ENCODE data around the gene BRSK2. TPM values are rescaled to one million over a fixed set of nuclear protein-coding genes. Genes with fewer than 3 reads are reported as not detected.

The BRSK2 gene
- total RNA-seq, 5 donors from 2014 or later (not counting 1 experiment from before 2014, with no cell fraction given) = 0.54 to 1.5 (median 0.95) TPM

GRCh38 chr11:1496761-1497095, 107.0 kb downstream of the BRSK2 start:
- Histone ChIP-seq H3K9me3 (no peaks in the 10 kb centered on the region), H3K36me3 (ENCODE audit: control insufficient read depth in 2 of 2, extremely low read depth in 1 of 2, insufficient read depth in 1 of 2, low read length in 1 of 2) (peaks cover 3 to 9% of the 10 kb centered on the region in 2 donors), H3K4me1 (ENCODE audit: control insufficient read depth in 1 of 2, extremely low read depth in 1 of 2, insufficient read depth in 2 of 2, low read length in 2 of 2) (peaks cover 0 to 25% of the 10 kb centered on the region in 2 experiments), H3K27ac (ENCODE audit: low read length) (no peak overlapping the region), H3K27me3 (replicated peaks in 1 of 2; ENCODE audit: control insufficient read depth in 2 of 2, extremely low read depth in 1 of 2, insufficient read depth in 2 of 2, low read length in 1 of 2) (no peaks in the 10 kb centered on the region), H3K4me3 (ENCODE audit: control insufficient read depth in 1 of 2, extremely low read depth in 1 of 2, low read length in 1 of 2) (no peak overlapping the region)
- Mint-ChIP-seq H3K27ac (no peak overlapping the region), H3K9me3 (no peaks in the 10 kb centered on the region), H3K27me3 (no peaks in the 10 kb centered on the region), H3K4me3 (no peak overlapping the region), H3K4me1 (peaks cover 70 to 83% (median 76%) of the 10 kb centered on the region in 3 donors), H3K36me3 (peaks cover 42% of the 10 kb centered on the region)
- WGBS (ENCODE audit: insufficient coverage) = no CpG with 5 or more reads among the region's 3 CpGs
- DNase-seq (no peak), ATAC-seq (replicated peaks in 1 of 4) (no peak)
- ChIA-PET CTCF (no interaction called here), POLR2A (no interaction called here)

DNA sequence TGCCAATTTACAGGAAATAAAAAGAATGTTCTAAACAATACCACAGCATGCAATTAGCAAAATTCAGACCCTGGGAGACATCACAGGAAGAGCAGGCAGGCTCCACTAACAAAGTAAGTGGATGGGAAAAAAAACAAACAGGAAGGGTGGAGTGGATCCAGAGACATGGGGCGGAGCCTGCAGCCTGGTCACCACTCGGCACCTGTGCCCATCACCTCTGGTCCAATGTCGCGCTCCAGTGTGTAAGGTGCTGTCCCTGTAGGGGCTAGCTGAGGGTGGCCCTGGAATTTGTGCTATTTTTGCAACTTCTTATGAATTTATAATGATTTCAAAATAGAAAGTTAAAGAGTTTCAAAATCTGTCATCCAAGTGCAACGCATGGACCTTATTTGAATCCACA, 107.9 kb downstream of the BRSK2 start:
- H3K4me1 Mint-ChIP-seq = peaks cover 65 to 82% (median 74%) of the 10 kb centered on the region in 3 donors
- H3K4me3 Mint-ChIP-seq = peak overlapping the region in 1 of 3 donors; percentile 22
- POLR2A ChIA-PET = interaction anchor here in 1 of 2 donors (0.6 kb wide), 1 partner anchor 79 kb away, joined by 5 read pairs; no protein-coding TSS in a partner anchor
- Histone ChIP-seq H3K4me3 (ENCODE audit: control insufficient read depth in 1 of 2, extremely low read depth in 1 of 2, low read length in 1 of 2) (no peak overlapping the region), H3K9me3 (no peaks in the 10 kb centered on the region), H3K27ac (ENCODE audit: low read length) (no peak overlapping the region), H3K4me1 (ENCODE audit: control insufficient read depth in 1 of 2, extremely low read depth in 1 of 2, insufficient read depth in 2 of 2, low read length in 2 of 2) (peaks cover 0 to 31% of the 10 kb centered on the region in 2 experiments), H3K27me3 (replicated peaks in 1 of 2; ENCODE audit: control insufficient read depth in 2 of 2, extremely low read depth in 1 of 2, insufficient read depth in 2 of 2, low read length in 1 of 2) (no peaks in the 10 kb centered on the region), H3K36me3 (ENCODE audit: control insufficient read depth in 2 of 2, extremely low read depth in 1 of 2, insufficient read depth in 1 of 2, low read length in 1 of 2) (peaks cover 3 to 9% of the 10 kb centered on the region in 2 donors)
- no peaks in the 10 kb centered on the region for H3K9me3 Mint-ChIP-seq
- CTCF ChIA-PET = no interaction called here
- H3K27me3 Mint-ChIP-seq = no peaks in the 10 kb centered on the region
- H3K27ac Mint-ChIP-seq = peak overlapping the region in 1 of 2 donors; percentile 31
- DNase-seq (no peak), ATAC-seq (replicated peaks in 1 of 4) (no peak)
- H3K36me3 Mint-ChIP-seq = peaks cover 42% of the 10 kb centered on the region
- 61% methylated on average over 2 of the region's 5 CpGs for WGBS (ENCODE audit: insufficient coverage)

DNA sequence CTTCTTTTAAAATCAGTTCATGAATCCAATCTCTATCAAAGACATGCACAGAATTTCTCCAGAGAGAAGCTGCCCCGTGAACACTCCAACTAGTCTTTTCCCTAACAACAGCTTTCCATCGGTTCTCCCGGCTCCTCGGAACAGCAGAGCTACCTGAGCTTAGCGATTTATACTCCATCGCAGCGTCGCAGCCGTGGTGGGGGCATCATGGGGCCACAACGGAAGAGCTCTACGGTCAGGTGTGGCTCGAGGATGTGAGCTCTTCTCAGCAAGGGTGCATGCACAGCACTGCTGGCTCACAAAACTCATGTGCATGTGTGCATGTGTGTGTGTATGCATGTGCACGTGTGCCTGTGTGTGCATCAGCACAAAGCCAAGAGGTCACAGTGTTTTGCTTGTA, 108.5 kb downstream of the BRSK2 start:
- Histone ChIP-seq H3K27me3 (replicated peaks in 1 of 2; ENCODE audit: control insufficient read depth in 2 of 2, extremely low read depth in 1 of 2, insufficient read depth in 2 of 2, low read length in 1 of 2) (no peaks in the 10 kb centered on the region), H3K27ac (ENCODE audit: low read length) (no peak overlapping the region), H3K4me1 (ENCODE audit: control insufficient read depth in 1 of 2, extremely low read depth in 1 of 2, insufficient read depth in 2 of 2, low read length in 2 of 2) (peaks cover 0 to 36% of the 10 kb centered on the region in 2 experiments), H3K4me3 (ENCODE audit: control insufficient read depth in 1 of 2, extremely low read depth in 1 of 2, low read length in 1 of 2) (no peak overlapping the region), H3K36me3 (ENCODE audit: control insufficient read depth in 2 of 2, extremely low read depth in 1 of 2, insufficient read depth in 1 of 2, low read length in 1 of 2) (peaks cover 3 to 9% of the 10 kb centered on the region in 2 donors), H3K9me3 (no peaks in the 10 kb centered on the region)
- Mint-ChIP-seq H3K27ac (no peak overlapping the region), H3K27me3 (no peaks in the 10 kb centered on the region), H3K9me3 (no peaks in the 10 kb centered on the region), H3K4me1 (peaks cover 64 to 76% (median 74%) of the 10 kb centered on the region in 3 donors), H3K4me3 (peak overlapping the region in 1 of 3 donors; percentile 42), H3K36me3 (peaks cover 42% of the 10 kb centered on the region)
- ChIA-PET POLR2A (no interaction called here), CTCF (no interaction called here)
- DNase-seq (no peak), ATAC-seq (replicated peaks in 1 of 4) (no peak)
- 98% methylated on average over 6 of the region's 13 CpGs for WGBS (ENCODE audit: insufficient coverage)

GRCh38 chr11:1499261-1499890, 109.6 kb downstream of the BRSK2 start:
- CTCF ChIA-PET = no interaction called here
- 94% methylated on average over 28 of the region's 28 CpGs for WGBS (ENCODE audit: insufficient coverage)
- Histone ChIP-seq H3K4me1 (ENCODE audit: control insufficient read depth in 1 of 2, extremely low read depth in 1 of 2, insufficient read depth in 2 of 2, low read length in 2 of 2) (peaks cover 0 to 41% of the 10 kb centered on the region in 2 experiments), H3K9me3 (no peaks in the 10 kb centered on the region), H3K4me3 (ENCODE audit: control insufficient read depth in 1 of 2, extremely low read depth in 1 of 2, low read length in 1 of 2) (no peak overlapping the region), H3K36me3 (ENCODE audit: control insufficient read depth in 2 of 2, extremely low read depth in 1 of 2, insufficient read depth in 1 of 2, low read length in 1 of 2) (peaks cover 3 to 9% of the 10 kb centered on the region in 2 donors), H3K27ac (ENCODE audit: low read length) (no peak overlapping the region), H3K27me3 (replicated peaks in 1 of 2; ENCODE audit: control insufficient read depth in 2 of 2, extremely low read depth in 1 of 2, insufficient read depth in 2 of 2, low read length in 1 of 2) (no peaks in the 10 kb centered on the region)
- Mint-ChIP-seq H3K36me3 (peaks cover 41% of the 10 kb centered on the region), H3K27me3 (no peaks in the 10 kb centered on the region), H3K27ac (no peak overlapping the region), H3K9me3 (no peaks in the 10 kb centered on the region), H3K4me1 (peaks cover 60 to 65% (median 65%) of the 10 kb centered on the region in 3 donors), H3K4me3 (no peak overlapping the region)
- POLR2A ChIA-PET = no interaction called here
- DNase-seq (no peak), ATAC-seq (replicated peaks in 1 of 4) (no peak)

DNA sequence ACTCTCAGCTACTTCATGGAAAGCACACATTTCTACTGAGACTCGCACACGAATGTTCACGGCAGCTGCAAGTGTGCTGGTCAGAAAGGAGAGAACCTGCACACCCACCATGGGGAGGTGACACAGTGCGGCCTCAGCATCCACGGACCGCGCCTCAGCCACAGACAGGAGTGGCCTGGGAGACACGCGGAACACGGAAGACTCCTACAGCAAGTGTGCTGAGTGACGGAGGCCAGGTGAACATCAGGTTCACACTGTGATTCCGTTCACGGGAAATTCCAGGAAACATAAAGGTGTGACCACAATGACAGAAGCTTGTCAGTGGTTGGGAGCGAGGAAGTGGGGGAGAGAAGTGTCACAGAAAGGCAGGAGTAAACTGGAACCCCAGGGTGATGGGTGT, 110.2 kb downstream of the BRSK2 start:
- no peak overlapping the region for H3K4me3 Mint-ChIP-seq
- POLR2A ChIA-PET = no interaction called here

GRCh38 chr11:1500466-1501420, 111.0 kb downstream of the BRSK2 start:
- no peaks in the 10 kb centered on the region for H3K9me3 ChIP-seq
- H3K36me3 ChIP-seq (ENCODE audit: control insufficient read depth in 2 of 2, extremely low read depth in 1 of 2, insufficient read depth in 1 of 2, low read length in 1 of 2) = peaks cover 3 to 9% of the 10 kb centered on the region in 2 donors
- H3K27ac ChIP-seq (ENCODE audit: low read length) = no peak overlapping the region
- WGBS (ENCODE audit: insufficient coverage) = 94% methylated on average over 24 of the region's 28 CpGs
- no peak for DNase-seq
- peaks cover 0 to 47% of the 10 kb centered on the region in 2 experiments for H3K4me1 ChIP-seq (ENCODE audit: control insufficient read depth in 1 of 2, extremely low read depth in 1 of 2, insufficient read depth in 2 of 2, low read length in 2 of 2)
- no peaks in the 10 kb centered on the region for H3K27me3 Mint-ChIP-seq
- ChIA-PET POLR2A (no interaction called here), CTCF (no interaction called here)
- H3K27me3 ChIP-seq (replicated peaks in 1 of 2; ENCODE audit: control insufficient read depth in 2 of 2, extremely low read depth in 1 of 2, insufficient read depth in 2 of 2, low read length in 1 of 2) = no peaks in the 10 kb centered on the region
- H3K4me1 Mint-ChIP-seq = peaks cover 56 to 59% (median 58%) of the 10 kb centered on the region in 3 donors
- ATAC-seq (replicated peaks in 1 of 4) = no peak
- no peak overlapping the region for H3K27ac Mint-ChIP-seq
- peaks cover 34% of the 10 kb centered on the region for H3K36me3 Mint-ChIP-seq
- H3K4me3 Mint-ChIP-seq = no peak overlapping the region
- H3K4me3 ChIP-seq (ENCODE audit: control insufficient read depth in 1 of 2, extremely low read depth in 1 of 2, low read length in 1 of 2) = no peak overlapping the region
- no peaks in the 10 kb centered on the region for H3K9me3 Mint-ChIP-seq

More for the DNA sequence above, 110.2 kb downstream of the BRSK2 start:
- Mint-ChIP-seq H3K9me3 (no peaks in the 10 kb centered on the region), H3K27ac (no peak overlapping the region), H3K4me1 (peaks cover 58 to 61% (median 59%) of the 10 kb centered on the region in 3 donors), H3K36me3 (peaks cover 37% of the 10 kb centered on the region), H3K27me3 (no peaks in the 10 kb centered on the region)
- 95% methylated on average over 14 of the region's 14 CpGs for WGBS (ENCODE audit: insufficient coverage)
- Histone ChIP-seq H3K27ac (ENCODE audit: low read length) (no peak overlapping the region), H3K36me3 (ENCODE audit: control insufficient read depth in 2 of 2, extremely low read depth in 1 of 2, insufficient read depth in 1 of 2, low read length in 1 of 2) (peaks cover 3 to 9% of the 10 kb centered on the region in 2 donors), H3K4me3 (ENCODE audit: control insufficient read depth in 1 of 2, extremely low read depth in 1 of 2, low read length in 1 of 2) (no peak overlapping the region), H3K27me3 (replicated peaks in 1 of 2; ENCODE audit: control insufficient read depth in 2 of 2, extremely low read depth in 1 of 2, insufficient read depth in 2 of 2, low read length in 1 of 2) (no peaks in the 10 kb centered on the region), H3K9me3 (no peaks in the 10 kb centered on the region), H3K4me1 (ENCODE audit: control insufficient read depth in 1 of 2, extremely low read depth in 1 of 2, insufficient read depth in 2 of 2, low read length in 2 of 2) (peaks cover 0 to 41% of the 10 kb centered on the region in 2 experiments)
- ATAC-seq (replicated peaks in 1 of 4) (no peak), DNase-seq (no peak)
- CTCF ChIA-PET = no interaction called here
